ENCODE measurements around the gene POP7.
"Not testable (repeated sequence)": the region's sequence is repeated elsewhere in the genome, so short reads cannot be mapped to it uniquely, and the experiment has no call there.

DNA sequence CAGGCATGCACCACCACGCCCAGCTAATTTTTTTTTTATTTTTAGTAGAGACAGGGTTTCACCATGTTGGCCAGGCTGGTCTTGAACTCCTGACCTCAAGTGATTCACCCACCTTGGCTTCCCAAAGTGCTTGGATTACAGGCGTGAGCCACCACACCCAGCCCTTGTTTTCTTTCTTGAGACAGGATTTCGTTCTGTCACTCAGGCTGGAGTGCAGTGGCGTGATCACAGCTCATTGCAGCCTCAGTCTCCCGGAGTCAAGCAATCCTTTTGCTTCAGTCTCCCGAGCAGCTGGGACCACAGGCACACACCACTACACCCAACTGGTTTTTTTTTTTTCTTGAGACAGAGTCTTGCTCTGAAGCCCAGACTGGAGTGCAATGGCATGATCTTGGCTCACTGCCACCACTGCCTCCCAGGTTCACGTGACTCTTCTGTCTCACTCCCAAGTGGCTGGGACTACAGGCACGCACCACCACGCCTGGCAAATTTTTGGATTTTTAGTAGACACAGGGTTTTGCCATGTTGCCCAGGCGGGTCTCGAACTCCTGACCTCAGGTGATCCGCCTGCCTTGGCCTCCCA is 43.6 kb upstream of the POP7 start:
- TF ChIP-seq, protein P1, sequence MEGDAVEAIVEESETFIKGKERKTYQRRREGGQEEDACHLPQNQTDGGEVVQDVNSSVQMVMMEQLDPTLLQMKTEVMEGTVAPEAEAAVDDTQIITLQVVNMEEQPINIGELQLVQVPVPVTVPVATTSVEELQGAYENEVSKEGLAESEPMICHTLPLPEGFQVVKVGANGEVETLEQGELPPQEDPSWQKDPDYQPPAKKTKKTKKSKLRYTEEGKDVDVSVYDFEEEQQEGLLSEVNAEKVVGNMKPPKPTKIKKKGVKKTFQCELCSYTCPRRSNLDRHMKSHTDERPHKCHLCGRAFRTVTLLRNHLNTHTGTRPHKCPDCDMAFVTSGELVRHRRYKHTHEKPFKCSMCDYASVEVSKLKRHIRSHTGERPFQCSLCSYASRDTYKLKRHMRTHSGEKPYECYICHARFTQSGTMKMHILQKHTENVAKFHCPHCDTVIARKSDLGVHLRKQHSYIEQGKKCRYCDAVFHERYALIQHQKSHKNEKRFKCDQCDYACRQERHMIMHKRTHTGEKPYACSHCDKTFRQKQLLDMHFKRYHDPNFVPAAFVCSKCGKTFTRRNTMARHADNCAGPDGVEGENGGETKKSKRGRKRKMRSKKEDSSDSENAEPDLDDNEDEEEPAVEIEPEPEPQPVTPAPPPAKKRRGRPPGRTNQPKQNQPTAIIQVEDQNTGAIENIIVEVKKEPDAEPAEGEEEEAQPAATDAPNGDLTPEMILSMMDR (IDR thresholded peaks at IDR 0.05 in 8 of 11, conservative IDR thresholded peaks at IDR 0.05 in 3 of 11): not testable (repeated sequence)
- not testable (repeated sequence) for TF ChIP-seq POLR2AphosphoS5 (IDR thresholded peaks at IDR 0.05)

All from spleen (tissue), 7 donors.